HG03378 (cell line): ENCODE data around the gene TPST2.

Source experiments
- ATAC-seq: cut with Tn5 transposase; IDR thresholded peaks from one replicate; pipeline ENCODE4 v1.9.1; 2021; ENCODE audit warnings: mild to moderate bottlenecking, moderate library complexity; ENCODE audit not compliant: unreplicated experiment

The TPST2 gene

GRCh38 chr22:26559961-26560575, 29.9 kb downstream of the TPST2 start:
- no peak for ATAC-seq

DNA sequence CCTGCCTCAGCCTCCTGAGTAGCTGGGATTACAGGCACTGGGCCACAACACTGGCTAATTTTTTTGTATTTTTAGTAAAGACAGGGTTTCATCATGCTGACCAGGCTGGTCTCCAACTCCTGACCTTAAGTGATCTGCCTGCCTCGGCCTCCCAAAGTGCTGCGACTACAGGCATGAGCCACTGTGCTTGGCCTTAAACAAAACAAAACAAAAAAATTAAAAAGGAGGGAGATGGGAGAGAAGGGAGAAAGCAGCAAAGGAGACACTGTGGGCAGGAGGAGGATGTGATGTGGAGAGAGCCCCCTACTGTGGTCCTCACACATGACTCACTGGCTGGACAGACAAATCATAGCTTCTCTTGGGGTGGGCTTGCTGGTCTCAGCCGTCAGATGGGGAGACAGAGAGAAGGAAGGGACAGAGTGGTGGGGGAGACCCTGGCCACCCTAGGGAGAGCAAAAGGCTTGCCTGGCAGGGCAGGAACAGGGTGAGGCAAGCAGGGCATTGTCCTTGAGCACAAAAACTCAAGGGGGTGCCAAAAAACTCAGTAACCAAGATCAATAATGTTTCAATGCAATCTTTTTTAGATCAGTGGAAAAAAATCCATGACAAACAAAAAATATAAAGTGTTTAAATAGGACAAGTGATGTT, 31.6 kb downstream of the TPST2 start:
- ATAC-seq: no peak

DNA sequence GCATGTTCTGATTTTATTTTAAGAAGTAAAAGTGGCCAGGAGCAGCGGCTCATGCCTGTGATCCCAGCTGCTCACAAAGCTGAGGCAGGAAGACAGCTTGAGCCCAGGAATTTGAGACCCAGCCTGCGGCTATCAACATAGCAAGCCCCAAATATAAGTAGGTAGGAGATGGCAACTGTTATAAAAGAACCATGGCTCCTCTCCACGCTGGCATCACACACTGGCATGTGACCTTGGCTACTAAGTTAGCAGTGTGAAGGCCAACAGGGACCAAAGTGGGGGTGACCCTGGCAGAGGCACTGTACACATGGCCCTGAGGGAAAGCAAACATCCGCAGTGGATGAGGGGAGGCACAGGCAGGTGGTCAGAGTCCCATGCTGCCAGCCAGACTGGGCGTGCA, 33.0 kb downstream of the TPST2 start:
- ATAC-seq: no peak

GRCh38 chr22:26555478-26555877, 34.5 kb downstream of the TPST2 start:
- no peak for ATAC-seq

DNA sequence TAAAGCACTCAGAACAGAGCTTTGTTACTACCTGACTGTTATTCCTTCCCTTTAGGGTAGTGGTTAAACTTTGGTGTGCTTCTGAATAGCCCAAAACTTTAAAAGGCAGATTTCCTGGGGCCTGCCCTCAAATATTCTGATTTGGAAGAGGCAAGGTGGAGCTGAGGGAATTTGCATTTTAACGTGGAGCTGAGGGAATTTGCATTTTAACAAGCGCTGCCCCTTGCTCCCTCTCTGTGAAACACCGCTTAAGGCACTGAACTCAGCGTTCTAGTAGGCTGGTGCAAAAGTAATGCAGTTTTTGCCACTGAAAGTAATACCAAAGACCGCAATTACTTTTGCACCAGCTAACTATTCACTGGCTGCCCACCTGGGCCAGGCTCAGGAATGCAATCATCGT, 35.0 kb downstream of the TPST2 start:
- ATAC-seq: no peak

DNA sequence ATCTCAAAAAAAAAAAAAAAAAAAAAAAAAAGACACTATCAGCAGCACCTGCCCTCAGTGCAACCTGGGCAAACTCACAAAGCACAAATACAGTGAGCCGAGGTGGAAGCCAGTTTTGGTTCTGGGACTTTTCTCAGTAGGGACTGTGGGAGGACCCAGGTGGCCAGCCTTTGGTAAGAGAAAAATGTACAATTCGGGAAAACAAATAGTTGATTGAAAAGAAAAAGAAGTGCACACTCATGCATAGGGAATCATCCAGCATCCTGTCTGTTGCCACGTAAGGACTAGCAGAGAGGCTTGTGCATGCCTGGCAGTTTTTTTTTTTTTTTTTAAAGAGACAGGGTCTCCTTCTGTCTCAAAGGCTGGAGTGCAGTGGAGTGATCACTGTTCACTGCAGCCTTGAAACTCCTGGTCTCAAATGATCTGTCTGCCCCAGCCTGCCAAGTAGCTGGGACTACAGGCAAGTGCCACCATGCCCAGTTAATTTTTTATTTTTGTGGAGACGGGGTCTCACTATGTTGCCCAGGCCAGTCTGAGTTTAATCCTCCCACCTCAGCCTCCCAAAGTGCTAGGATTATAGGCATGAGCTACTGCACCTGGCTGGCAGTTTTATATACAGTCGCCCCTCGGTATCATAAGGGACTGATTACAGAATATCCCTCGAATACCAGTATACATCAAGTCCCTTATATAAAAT, 36.7 kb downstream of the TPST2 start:
- ATAC-seq: no peak

- ATAC-seq: no peak
Measured at GRCh38 chr22:26552466-26552865, 37.5 kb downstream of the TPST2 start.

GRCh38 chr22:26551568-26551967, 38.4 kb downstream of the TPST2 start:
- no peak for ATAC-seq

- ATAC-seq: no peak
Measured at GRCh38 chr22:26550498-26551033, 39.4 kb downstream of the TPST2 start.

DNA sequence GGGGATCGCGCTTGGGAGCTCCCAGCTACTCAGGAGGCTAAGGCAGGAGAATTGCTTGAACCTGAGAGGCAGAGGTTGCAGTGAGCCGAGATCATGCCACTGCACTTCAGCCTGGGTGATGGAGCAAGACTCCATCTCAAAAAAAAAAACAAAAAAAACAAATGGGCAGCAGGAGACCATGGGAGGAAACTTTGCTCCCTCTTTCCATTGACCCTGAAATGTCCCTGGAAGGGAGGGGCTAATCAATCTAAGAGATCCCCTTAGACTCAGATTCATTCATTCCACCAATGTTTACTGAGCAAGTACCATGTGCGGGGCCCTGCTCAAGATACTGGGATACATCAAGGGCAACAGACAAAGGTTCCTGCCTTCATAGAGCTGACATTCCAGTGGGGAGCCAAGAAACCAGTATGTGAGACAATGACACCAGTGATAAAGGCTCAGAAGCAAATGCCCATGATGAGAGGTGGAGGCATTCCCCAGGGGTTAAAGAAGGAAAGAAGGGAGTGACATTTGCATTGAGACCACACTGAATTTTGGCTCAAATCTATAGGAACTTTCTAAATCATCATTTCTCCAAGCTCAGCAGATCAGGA, 39.9 kb downstream of the TPST2 start:
- no peak for ATAC-seq

- no peak for ATAC-seq
Measured at GRCh38 chr22:26548984-26549383, 40.9 kb downstream of the TPST2 start.

DNA sequence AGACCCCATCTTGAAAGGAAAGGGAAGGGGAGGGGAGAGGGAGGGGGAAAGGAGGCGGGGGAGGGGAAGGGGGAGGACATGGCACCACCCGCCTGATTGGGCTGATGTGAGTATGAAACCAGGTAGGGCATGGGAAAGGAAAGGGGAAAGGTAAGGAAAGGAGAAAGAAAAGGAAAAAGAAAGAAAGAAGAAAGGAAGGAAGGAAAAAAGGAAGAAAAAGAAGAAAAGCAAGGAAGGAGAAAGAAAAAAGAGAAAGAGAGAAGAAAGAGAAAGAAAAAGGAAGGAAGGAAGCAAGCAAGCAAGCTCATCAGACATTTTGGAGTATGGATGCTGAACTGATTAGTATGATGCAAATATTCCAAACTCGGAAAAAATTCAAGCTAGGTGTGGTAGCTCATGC, 41.6 kb downstream of the TPST2 start:
- no peak for ATAC-seq

GRCh38 chr22:26547837-26548236, 42.1 kb downstream of the TPST2 start:
- ATAC-seq: no peak

- no peak for ATAC-seq
Measured at GRCh38 chr22:26547426-26547825, 42.5 kb downstream of the TPST2 start.

DNA sequence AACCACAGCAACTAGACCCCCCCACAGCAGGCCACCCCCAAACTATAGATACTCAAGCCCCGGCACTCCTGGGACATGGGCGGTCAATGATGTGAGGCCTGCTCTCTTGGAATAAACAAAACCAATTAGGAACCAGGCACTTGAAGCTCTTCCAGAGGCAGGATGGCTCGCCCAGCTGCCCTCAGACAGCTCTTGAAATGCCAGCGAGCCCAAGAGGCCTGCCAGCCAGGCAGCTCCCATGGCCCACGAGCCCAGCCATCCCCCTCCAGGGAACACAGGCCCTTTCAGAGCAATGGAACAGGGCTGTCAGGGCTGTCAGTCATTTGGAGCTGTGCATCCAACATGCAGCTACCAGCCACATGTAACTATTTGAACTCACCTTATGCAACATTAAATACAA, 43.6 kb downstream of the TPST2 start:
- no peak for ATAC-seq

GRCh38 chr22:26545827-26546226, 44.1 kb downstream of the TPST2 start:
- no peak for ATAC-seq

DNA sequence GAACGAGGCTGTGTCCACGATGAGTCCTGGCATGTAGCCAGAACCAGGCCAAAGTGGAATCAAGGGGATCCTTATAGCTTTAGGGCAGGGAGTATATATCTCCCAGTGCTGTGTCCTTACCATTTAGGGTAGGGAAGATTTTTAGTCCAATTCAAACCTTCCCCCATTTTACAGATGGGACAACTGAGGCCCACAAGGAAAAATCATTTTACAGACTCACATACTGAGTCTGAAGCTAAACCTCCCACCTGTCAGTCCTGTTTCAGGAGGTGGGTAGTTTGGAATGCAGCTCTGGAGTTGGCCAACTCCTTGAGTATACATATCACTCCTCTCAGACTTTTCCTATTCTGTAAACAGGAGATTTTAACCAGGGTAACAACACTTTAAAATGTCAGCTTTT, 44.5 kb downstream of the TPST2 start:
- ATAC-seq: no peak

DNA sequence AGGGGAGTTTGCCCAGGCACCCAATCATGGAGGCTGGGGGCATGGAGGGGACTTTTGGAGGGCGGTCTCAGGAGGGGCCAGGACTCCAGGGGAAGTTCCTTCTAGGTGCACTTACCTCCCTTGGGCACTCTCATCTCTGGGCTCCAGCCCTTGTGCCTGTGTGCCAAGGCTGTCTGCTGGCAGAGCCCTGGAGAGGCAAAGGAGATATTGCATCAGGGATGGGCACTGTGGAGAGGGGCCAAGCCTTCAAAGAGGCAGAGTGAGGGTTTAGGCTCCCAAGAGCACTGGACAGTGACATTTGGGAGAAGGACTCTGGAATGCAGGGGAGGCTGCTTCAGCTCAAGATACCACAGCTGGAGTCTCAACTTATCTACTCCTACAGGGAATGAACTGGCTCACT, 45.4 kb downstream of the TPST2 start:
- ATAC-seq: no peak

GRCh38 chr22:26542831-26543230, 47.1 kb downstream of the TPST2 start:
- no peak for ATAC-seq

DNA sequence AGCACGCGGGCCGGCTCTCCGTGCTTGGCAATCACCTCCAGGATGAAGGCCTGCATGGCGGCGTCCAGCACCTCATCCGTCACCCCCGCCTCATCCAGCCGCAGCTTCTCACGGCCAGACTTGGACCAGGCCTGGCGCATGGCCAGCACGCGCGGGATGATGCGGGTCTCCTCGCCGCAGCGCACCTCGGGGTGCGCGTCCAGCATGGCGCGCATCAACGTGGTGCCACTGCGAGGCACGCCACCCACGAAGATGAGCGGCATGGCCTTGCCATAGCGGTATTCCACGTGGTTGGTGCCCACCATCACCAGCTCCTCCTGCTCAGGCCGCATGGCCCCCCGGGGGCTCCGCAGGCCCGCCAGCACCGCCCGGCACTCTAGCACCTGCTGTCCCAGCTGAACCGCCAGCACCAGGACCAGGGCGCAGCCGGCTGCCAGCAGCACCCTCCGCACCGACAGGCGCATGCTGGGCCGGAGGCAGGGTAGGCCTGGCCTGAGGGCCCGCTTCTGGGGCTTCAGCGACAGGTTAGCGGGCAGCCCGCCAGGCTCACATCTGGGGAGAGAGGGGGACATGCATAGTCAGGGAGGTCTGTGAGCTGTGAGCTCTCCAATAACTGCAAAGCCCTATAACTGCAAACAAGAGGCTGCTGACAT, 48.6 kb downstream of the TPST2 start:
- no peak for ATAC-seq

DNA sequence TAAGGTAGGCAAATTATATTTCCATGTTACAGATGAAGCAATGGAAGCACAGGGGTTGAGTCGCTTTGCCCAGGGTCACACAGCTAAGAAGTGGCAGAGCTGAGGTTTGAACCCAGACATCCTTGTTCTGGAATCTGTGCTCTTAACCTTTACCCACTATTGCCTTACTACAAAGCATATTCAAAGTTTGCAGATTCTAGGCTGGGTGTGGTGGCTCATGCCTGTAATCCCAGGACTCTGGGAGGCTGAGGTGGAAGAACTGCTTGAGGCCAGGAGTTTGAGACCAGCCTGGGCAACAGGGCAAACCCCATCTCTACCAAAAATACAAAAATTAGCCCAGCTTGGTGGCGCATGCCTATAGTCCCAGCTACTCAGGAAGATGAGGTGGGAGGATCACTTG, 49.8 kb downstream of the TPST2 start:
- ATAC-seq: no peak
